GM12878 (cell line): Measurements from ENCODE around the gene PDIA5. TPM values are rescaled to one million over a fixed set of nuclear protein-coding genes. Genes with fewer than 3 reads are reported as not detected.
A peak's percentile ranks its signal among the peaks of the same experiment; 100 is the strongest.

Experiments
- ATAC-seq: fragments of 200-7000 bp; cut with Tn5 transposase; 3 replicates; pipeline ENCODE4 v1.9.1; 2020; ENCODE audit warnings: mild to moderate bottlenecking, moderate library complexity
- BruUV-seq: library from RNA; stranded (reverse); fragments of 400-500 nt; replicated peaks from 2 replicates; lab custom pipeline; 2021; lab: Mats Ljungman, UMichigan
- CTCF ChIA-PET: fragments of 300-600 bp; sonication (Branson Sonifier 250); formaldehyde crosslinking; extraction: SDS; loops from one replicate; lab custom pipeline; 2021; ENCODE audit warnings: inconsistent platforms; lab: Yijun Ruan, JAX
- POLR2A ChIA-PET: fragments of 350-600 bp; formaldehyde crosslinking; extraction: SDS; loops from one replicate; lab custom pipeline; 2021; ENCODE audit warnings: inconsistent platforms; lab: Charles Lee
- RAD21 ChIA-PET: fragments of 300-600 bp; sonication (Branson Sonifier 250); formaldehyde crosslinking; loops from one replicate; lab custom pipeline; 2023; ENCODE audit warnings: antibody characterized with exemption; ENCODE audit not compliant: unreplicated experiment; lab: Charles Lee
- SMC1A ChIA-PET: fragments of 300-600 bp; sonication (Branson Sonifier 250); formaldehyde crosslinking; loops from one replicate; lab custom pipeline; 2023; ENCODE audit not compliant: unreplicated experiment, uncharacterized antibody; lab: Charles Lee
- DNase-seq: peaks from one replicate; pipeline ENCODE4 v3.0.0-alpha.2; 2011; ENCODE audit warnings: low read depth, low spot score
- FAIRE-seq: peaks from 3 replicates; lab custom pipeline; 2011; peaks lifted over from hg19 to GRCh38; lab: Jason Lieb, UNC
- H2AFZ ChIP-seq: 2 replicates; pipeline ENCODE4 v1.6.0; 2011; ENCODE audit warnings: low read depth, low read length, control low read depth; ENCODE audit not compliant: control insufficient read depth
- H3K27ac ChIP-seq: 2 replicates; pipeline ENCODE4 v1.5.1; 2011; ENCODE audit warnings: control low read depth; ENCODE audit not compliant: control insufficient read depth, insufficient read depth
- H3K27me3 ChIP-seq, 2 experiments: replicated peaks in 1 of 2; 2 replicates each; pipeline versions ENCODE4 v1.6.0 to v1.6.1; 2011; ENCODE audit warnings: low read length in 1 of 2; ENCODE audit not compliant: control insufficient read depth in 2 of 2, insufficient read depth in 2 of 2
- H3K36me3 ChIP-seq, 2 experiments: 2 replicates each; pipeline ENCODE4 v1.5.1; 2011; ENCODE audit warnings: low read length in 1 of 2; ENCODE audit not compliant: control insufficient read depth in 2 of 2, insufficient read depth in 2 of 2
- H3K4me1 ChIP-seq: 2 replicates; pipeline ENCODE4 v1.6.1; 2011; ENCODE audit warnings: mild to moderate bottlenecking, low read length, moderate library complexity, mixed read lengths; ENCODE audit not compliant: control insufficient read depth, insufficient read depth
- H3K4me2 ChIP-seq: 2 replicates; pipeline ENCODE4 v1.6.0; 2011; ENCODE audit warnings: control low read depth; ENCODE audit not compliant: control insufficient read depth, insufficient read depth
- H3K4me3 ChIP-seq: fragments of 200-600 bp; sonication (generic); 2 replicates; pipeline ENCODE4 v1.5.1; 2016
- H3K79me2 ChIP-seq: 2 replicates; pipeline ENCODE4 v1.6.0; 2011; ENCODE audit warnings: low read length; ENCODE audit not compliant: control insufficient read depth, insufficient read depth
- H3K9ac ChIP-seq: 2 replicates; pipeline ENCODE4 v1.8.0; 2011; ENCODE audit warnings: low read length, control low read depth, mixed read lengths; ENCODE audit not compliant: control insufficient read depth, insufficient read depth
- H3K9me3 ChIP-seq: replicated peaks from 3 replicates; pipeline ENCODE4 v1.5.1; 2011; ENCODE audit warnings: mild to moderate bottlenecking, low read length; ENCODE audit not compliant: control insufficient read depth, insufficient read depth
- H4K20me1 ChIP-seq: 2 replicates; pipeline ENCODE4 v1.6.0; 2011; ENCODE audit not compliant: control insufficient read depth, insufficient read depth
- ATF2 ChIP-seq: IDR thresholded peaks from 2 replicates; pipeline ENCODE4 v1.6.1; 2012; ENCODE audit warnings: low read length, inconsistent platforms
- EED ChIP-seq: sonication (generic); IDR thresholded peaks from 2 replicates; pipeline ENCODE4 v1.6.1; 2016; ENCODE audit warnings: antibody characterized with exemption, low read depth
- IRF4 ChIP-seq: IDR thresholded peaks from 2 replicates; pipeline ENCODE4 v1.6.1; 2011; ENCODE audit warnings: low read depth, low read length
- LARP7 ChIP-seq: fragments of 450-650 bp; IDR thresholded peaks from 2 replicates; pipeline ENCODE4 v1.6.1; 2017; ENCODE audit warnings: mild to moderate bottlenecking
- MTA2 ChIP-seq: fragments of 450-650 bp; IDR thresholded peaks from 2 replicates; pipeline ENCODE4 v1.6.1; 2016; ENCODE audit warnings: low read depth, mild to moderate bottlenecking, moderate library complexity
- MXI1 ChIP-seq: fragments of 150-350 bp; IDR thresholded peaks from 2 replicates; pipeline ENCODE4 v1.6.1; 2011; ENCODE audit warnings: low read depth, mild to moderate bottlenecking, inconsistent platforms, low read length, improper control_type of control experiment
- NBN ChIP-seq: fragments of 450-650 bp; IDR thresholded peaks from 2 replicates; pipeline ENCODE4 v1.6.1; 2016
- PAX5 ChIP-seq: IDR thresholded peaks from 2 replicates; pipeline ENCODE4 v1.6.1; 2011; ENCODE audit warnings: low read depth, low read length, borderline replicate concordance
- PKNOX1 ChIP-seq: fragments of 450-650 bp; IDR thresholded peaks from 2 replicates; pipeline ENCODE4 v1.6.1; 2016; ENCODE audit warnings: mild to moderate bottlenecking
- RBBP5 ChIP-seq: fragments of 200-600 bp; sonication (generic); conservative IDR thresholded peaks from 2 replicates; pipeline ENCODE4 v1.6.1; 2016
- RFX5 ChIP-seq: IDR thresholded peaks from 2 replicates; pipeline ENCODE4 v1.6.1; 2011; ENCODE audit warnings: low read depth, low read length, improper control_type of control experiment
- YBX1 ChIP-seq: fragments of 450-650 bp; IDR thresholded peaks from 2 replicates; pipeline ENCODE4 v1.6.1; 2016; ENCODE audit warnings: antibody characterized with exemption
- ZBED1 ChIP-seq: IDR thresholded peaks from 2 replicates; pipeline ENCODE4 v1.6.1; 2016; ENCODE audit warnings: borderline replicate concordance
- ZBTB11 ChIP-seq: fragments of 450-650 bp; formaldehyde crosslinking; IDR thresholded peaks from 2 replicates; pipeline ENCODE4 v1.5.0; 2022; ENCODE audit warnings: mild to moderate bottlenecking, missing genetic modification characterization
- ZBTB4 ChIP-seq: fragments of 450-650 bp; formaldehyde crosslinking; IDR thresholded peaks from 2 replicates; pipeline ENCODE4 v1.4.0; 2022; ENCODE audit warnings: mild to moderate bottlenecking, moderate library complexity
- ZNF217 ChIP-seq: fragments of 450-650 bp; IDR thresholded peaks from 2 replicates; pipeline ENCODE4 v1.6.1; 2017; ENCODE audit warnings: antibody characterized with exemption, mild to moderate bottlenecking
- WGBS: methylation state at CpG from one replicate; pipeline ENCODE4 v1.1.6; 2016; ENCODE audit warnings: low lambda C conversion rate; ENCODE audit not compliant: insufficient replicate concordance, insufficient coverage; ENCODE audit errors: missing lambda C conversion rate; 5-methylcytosine and 5-hydroxymethylcytosine counted together
- in situ Hi-C: fragments of 300-500 bp; cut with MboI; formaldehyde crosslinking; loops from 9 replicates; pipeline ENCODE4 v1.14.3; 2018; ENCODE audit warnings: mixed read lengths
- intact Hi-C: fragments of 100-400 bp; cut with micrococcal nuclease; formaldehyde crosslinking; loops from one replicate; pipeline ENCODE4 v1.14.2; 2022; ENCODE audit not compliant: unreplicated experiment
- polyA plus RNA-seq, 11 experiments: library from polyadenylated mRNA; depleted of rRNA in 4 of 11; unstranded in 6 of 11; stranded (reverse) in 5 of 11; fragments of >200 nt; fragmentation: Nextera tagmentation in 4 of 11; fragmentation: Illumina TruSeq in 1 of 11; extraction: Ambion mirVana in 4 of 11; extraction: Trizol in 1 of 11; gene quantifications; 1 replicate in 1 of 11; 2 replicates in 10 of 11; pipeline versions ENCODE4 v1.2.1 to v1.2.3, GENCODE V29; 2011 to 2016; ENCODE audit warnings: inconsistent platforms in 2 of 11, missing spikeins in 2 of 11, low read depth in 1 of 11
- total RNA-seq, 4 experiments: library from RNA; depleted of rRNA in 3 of 4; stranded (reverse); fragments of >200 nt in 3 of 4; fragmentation: Illumina TruSeq in 1 of 4; extraction: Trizol in 1 of 4; gene quantifications; 2 replicates each; pipeline versions ENCODE4 v1.2.1 to v1.2.3, GENCODE V29; 2013 to 2021

The PDIA5 gene
- total and polyA plus RNA-seq, 10 of the 15 experiments (the other 5 are each of a cell fraction or from before 2014, with no cell fraction given): 4.1 to 24.8 (median 19.2) TPM

- no TSS peak for BruUV-seq
- 44% methylated on average over 7 of the region's 8 CpGs for WGBS
- no peak for TF ChIP-seq MTA2
- no peak for TF ChIP-seq ZBED1
- TF ChIP-seq ATF2: no peak
- TF ChIP-seq PAX5: no peak
- no peak for TF ChIP-seq YBX1
- no peak for TF ChIP-seq ZBTB11 (CRISPR knock-in tag)
- TF ChIP-seq ZBTB4 (CRISPR knock-in tag): no peak
- TF ChIP-seq MXI1: no peak
- no peak for TF ChIP-seq LARP7
- TF ChIP-seq IRF4: no peak
- TF ChIP-seq RBBP5: no peak
- no peak for TF ChIP-seq PKNOX1
- no peak for TF ChIP-seq NBN
- no peak for TF ChIP-seq RFX5
- no peak for TF ChIP-seq ZNF217
- no peak for TF ChIP-seq EED
Observed at GRCh38 chr3:123122525-123123315, 55.9 kb downstream of the PDIA5 start.

More at GRCh38 chr3:123122525-123123315, 55.9 kb downstream of the PDIA5 start:
- ATAC-seq (peak; percentile 34; the same call in 1 of the 3 replicates), DNase-seq (no peak), FAIRE-seq (no peak)
- Histone ChIP-seq H3K36me3 (peaks cover 17 to 25% of the 10 kb centered on the region in 2 experiments; a peak in 3 of 4 replicates), H3K4me3 (no peak overlapping the region), H3K27ac (no peak overlapping the region), H3K9me3 (no peaks in the 10 kb centered on the region), H3K9ac (no peak overlapping the region), H2AFZ (no peak overlapping the region), H3K79me2 (no peaks in the 10 kb centered on the region), H3K4me2 (no peak overlapping the region), H3K27me3 (no peaks in the 10 kb centered on the region), H3K4me1 (no peaks in the 10 kb centered on the region; the same call in 1 of the 2 replicates), H4K20me1 (no peaks in the 10 kb centered on the region)
- intact Hi-C loops (no loop called here), in situ Hi-C loops (no loop called here)
- ChIA-PET CTCF (interaction anchor here (1.0 kb wide), 1 partner anchor 368 kb away, joined by 3 read pairs; no protein-coding TSS in a partner anchor), RAD21 (no interaction called here), SMC1A (interaction anchor here (0.9 to 2.1 kb wide), 3 partner anchors 12 to 206 kb away, joined by 3 to 5 read pairs (median 3); no protein-coding TSS in a partner anchor), POLR2A (no interaction called here)
